K562 (cell line): ENCODE results near the gene CDC42EP3.

Experiments used
- BHLHE40 ChIP-seq: IDR thresholded peaks from 2 replicates; pipeline ENCODE4 v1.6.1; 2011; ENCODE audit warnings: low read length, improper control_type of control experiment
- CREB1 ChIP-seq, 2 experiments: sonication (generic) in 1 of 2; formaldehyde crosslinking in 1 of 2; IDR thresholded peaks; 2 replicates each; pipeline versions ENCODE4 v1.6.1 to v1.8.0; 2012 to 2022; ENCODE audit warnings: inconsistent platforms in 1 of 2, mild to moderate bottlenecking in 1 of 2, missing genetic modification reagents in 1 of 2, moderate library complexity in 1 of 2
- CTCF ChIP-seq, 3 experiments: IDR thresholded peaks in 2 of 3; conservative IDR thresholded peaks in 1 of 3; 2 replicates each; pipeline ENCODE4 v1.5.1; 2011 to 2012; ENCODE audit warnings: low read length in 3 of 3, mild to moderate bottlenecking in 3 of 3, control low read depth in 2 of 3, improper control_type of control experiment in 1 of 3, inconsistent platforms in 1 of 3, low read depth in 1 of 3, mixed read lengths in 1 of 3, moderate library complexity in 1 of 3; ENCODE audit not compliant: insufficient read depth in 2 of 3
- EGR1 ChIP-seq: fragments of 450-650 bp; conservative IDR thresholded peaks from 2 replicates; pipeline ENCODE4 v1.6.1; 2017; ENCODE audit warnings: mild to moderate bottlenecking
- EZH2 ChIP-seq: IDR thresholded peaks from 2 replicates; pipeline ENCODE4 v1.6.1; 2012; ENCODE audit warnings: low read depth, mild to moderate bottlenecking, inconsistent platforms, low read length, borderline replicate concordance
- MEF2A ChIP-seq: IDR thresholded peaks from 2 replicates; pipeline ENCODE4 v1.6.1; 2011; ENCODE audit warnings: low read depth, mild to moderate bottlenecking, low read length, moderate library complexity; ENCODE audit not compliant: control insufficient read depth
- MTA1 ChIP-seq: fragments of 450-650 bp; IDR thresholded peaks from 2 replicates; pipeline ENCODE4 v1.6.1; 2017; ENCODE audit warnings: borderline replicate concordance
- NCOR1 ChIP-seq: fragments of 450-650 bp; IDR thresholded peaks from 2 replicates; pipeline ENCODE4 v1.6.1; 2016; ENCODE audit warnings: mild to moderate bottlenecking, moderate library complexity
- POLR2AphosphoS2 ChIP-seq: IDR thresholded peaks from 2 replicates; pipeline ENCODE4 v1.6.1; 2012; ENCODE audit warnings: low read length, improper control_type of control experiment
- SMAD4 ChIP-seq: fragments of 250-450 bp; sonication (Bioruptor Pico); conservative IDR thresholded peaks from 2 replicates; pipeline ENCODE4 v1.8.0; 2021; ENCODE audit warnings: inconsistent platforms, mild to moderate bottlenecking, moderate library complexity
- SNRNP70 ChIP-seq: fragments of 200-400 bp; formaldehyde crosslinking; optimal IDR thresholded peaks from 2 replicates; pipeline ENCODE3; 2017; ENCODE audit warnings: low read depth, low read length
- USF2 ChIP-seq: sonication (generic); formaldehyde crosslinking; IDR thresholded peaks from 2 replicates; pipeline ENCODE4 v1.5.0; 2020; ENCODE audit warnings: missing genetic modification reagents
- YY1 ChIP-seq, 3 experiments: IDR thresholded peaks; 2 replicates each; pipeline ENCODE4 v1.6.1; 2011; ENCODE audit warnings: low read length in 2 of 3, mild to moderate bottlenecking in 2 of 3, moderate library complexity in 2 of 3, borderline replicate concordance in 1 of 3, control low read depth in 1 of 3, low read depth in 1 of 3; ENCODE audit not compliant: insufficient read depth in 3 of 3, insufficient replicate concordance in 2 of 3, control insufficient read depth in 1 of 3, insufficient read length in 1 of 3; ENCODE audit errors: extremely low read depth in 1 of 3
- ZNF253 ChIP-seq: fragments of 250-450 bp; sonication (Bioruptor Pico); conservative IDR thresholded peaks from 2 replicates; pipeline ENCODE4 v1.6.1; 2021; ENCODE audit warnings: mild to moderate bottlenecking

- TF ChIP-seq USF2 (CRISPR knock-in tag) = no peak
- TF ChIP-seq EGR1 = no peak
- TF ChIP-seq ZNF253 (CRISPR knock-in tag) = no peak
- no peak for TF ChIP-seq CTCF (IDR thresholded peaks at IDR 0.05 in 2 of 3, conservative IDR thresholded peaks at IDR 0.05 in 1 of 3; ENCODE audit: insufficient read depth in 2 of 3, low read depth in 1 of 3, low read length in 3 of 3)
- TF ChIP-seq MEF2A = no peak
- no peak for TF ChIP-seq EZH2
- TF ChIP-seq BHLHE40 = no peak
- no peak for TF ChIP-seq YY1 (IDR thresholded peaks at IDR 0.05; ENCODE audit: borderline replicate concordance in 1 of 3, control insufficient read depth in 1 of 3, extremely low read depth in 1 of 3, insufficient read depth in 3 of 3, insufficient read length in 1 of 3, insufficient replicate concordance in 2 of 3, low read depth in 1 of 3, low read length in 2 of 3)
- TF ChIP-seq NCOR1 = no peak
- no peak for TF ChIP-seq SMAD4
- no peak for TF ChIP-seq MTA1
- no peak for TF ChIP-seq CREB1 (IDR thresholded peaks at IDR 0.05)
- no peak for TF ChIP-seq CREB1 (CRISPR knock-in tag; IDR thresholded peaks at IDR 0.05)
- TF ChIP-seq POLR2AphosphoS2 = no peak
- TF ChIP-seq SNRNP70 = no peak
Measured at GRCh38 chr2:37686792-37687526, 15.5 kb upstream of the CDC42EP3 start.
